Natural killer cell treated with Interleukin-12 subunit alpha and Interleukin-12 subunit beta and Interleukin-15 and Interleukin-18, amount 100 ng/mL, for 72 hours (primary cell): ENCODE measurements around the gene PLCD1. TPM values are rescaled to one million over a fixed set of nuclear protein-coding genes. Genes with fewer than 3 reads are reported as not detected.
A peak's percentile ranks its signal among the peaks of the same experiment; 100 is the strongest.

Experiments used
- ATAC-seq, 2 donors: fragments of 150-1000 bp; cut with Tn5 transposase in 1 of 2; sonication (Bioruptor Pico), chemical (Tn5 transposase) in 1 of 2; 2 replicates each; pipeline ENCODE4 v1.10.0; 2021
- DNase-seq: peaks from one replicate; pipeline ENCODE4 v3.0.0; 2022; ENCODE audit warnings: low spot score
- H3K27ac Mint-ChIP-seq, 2 donors: 1 replicate in 1 of 2; 2 replicates in 1 of 2; pipeline ENCODE4 v1.8.0; 2022; ENCODE audit warnings: mixed read lengths in 2 of 2, mild to moderate bottlenecking in 1 of 2, moderate library complexity in 1 of 2
- H3K27me3 Mint-ChIP-seq, 2 donors: 1 replicate in 1 of 2; 2 replicates in 1 of 2; pipeline ENCODE4 v1.8.0; 2022; ENCODE audit warnings: mixed read lengths in 2 of 2
- H3K36me3 Mint-ChIP-seq: one replicate; pipeline ENCODE4 v1.8.0; 2022; ENCODE audit warnings: mixed read lengths
- H3K4me1 Mint-ChIP-seq, 2 donors: 1 replicate in 1 of 2; 2 replicates in 1 of 2; pipeline ENCODE4 v1.8.0; 2022; ENCODE audit warnings: low read depth in 2 of 2, mixed read lengths in 2 of 2, mild to moderate bottlenecking in 1 of 2
- H3K4me3 Mint-ChIP-seq: one replicate; pipeline ENCODE4 v1.8.0; 2022; ENCODE audit warnings: mixed read lengths
- H3K9me3 Mint-ChIP-seq: 2 replicates; pipeline ENCODE4 v1.8.0; 2022; ENCODE audit warnings: mixed read lengths
- total RNA-seq, 2 donors: library from RNA; stranded (reverse); gene quantifications; one replicate each; pipeline ENCODE4 v1.2.3, GENCODE V29; 2022

PLCD1 gene
- total RNA-seq, 2 donors from 2014 or later = 5.8 to 7.7 TPM

DNA sequence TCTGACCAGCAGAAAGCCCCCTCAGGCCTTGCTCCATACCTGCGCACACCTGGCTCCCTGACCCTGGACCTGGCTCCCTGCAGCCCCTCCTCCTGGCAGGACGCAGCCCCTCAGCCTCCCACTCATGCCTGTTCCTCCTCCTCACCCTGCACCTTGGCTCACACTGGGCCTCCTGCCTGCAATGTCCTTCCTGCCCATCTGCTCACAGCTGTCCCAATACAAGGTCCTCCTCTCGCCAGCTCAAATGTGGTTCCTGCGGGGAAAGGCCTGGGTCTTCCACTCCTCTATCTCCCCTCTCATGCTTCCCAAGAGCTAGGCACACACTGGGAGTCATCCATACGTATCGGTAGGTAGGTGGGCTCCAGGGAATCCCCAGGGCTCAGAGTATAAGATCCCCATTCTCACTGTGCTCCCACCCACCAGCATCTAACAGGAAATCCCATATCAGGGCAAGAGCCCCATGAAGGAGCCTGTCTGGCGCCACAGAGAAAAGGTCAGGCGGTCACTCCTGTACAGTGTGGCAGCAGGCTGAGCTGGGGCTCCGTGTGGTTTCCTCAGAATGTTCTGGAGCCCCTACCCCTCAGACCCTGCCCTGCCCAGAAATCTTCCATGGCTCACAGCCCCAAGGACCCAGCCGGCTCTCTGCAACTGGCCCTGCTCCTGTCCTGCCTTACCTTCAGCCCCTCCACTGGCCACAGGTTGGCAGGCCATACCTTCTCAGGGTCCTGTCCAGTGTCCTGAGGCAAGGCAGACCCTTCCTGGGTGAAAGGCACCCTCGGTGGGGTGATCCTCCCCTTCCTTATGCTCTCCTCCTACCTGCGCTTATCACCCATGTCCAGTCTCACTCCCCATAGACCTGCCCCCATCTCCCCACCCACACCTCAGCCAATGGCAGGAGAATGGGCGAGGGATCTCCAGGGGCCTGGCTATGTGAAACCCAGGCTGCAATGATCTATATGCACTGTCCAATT lies 10.9 kb downstream of the PLCD1 start:
- Mint-ChIP-seq H3K36me3 (peaks cover 7% of the 10 kb centered on the region), H3K4me1 (peaks cover 12 to 15% of the 10 kb centered on the region in 2 donors), H3K27ac (no peak overlapping the region), H3K9me3 (no peaks in the 10 kb centered on the region), H3K4me3 (no peak overlapping the region), H3K27me3 (no peaks in the 10 kb centered on the region)
- no peak for ATAC-seq
- peak; percentile 58 for DNase-seq

DNA sequence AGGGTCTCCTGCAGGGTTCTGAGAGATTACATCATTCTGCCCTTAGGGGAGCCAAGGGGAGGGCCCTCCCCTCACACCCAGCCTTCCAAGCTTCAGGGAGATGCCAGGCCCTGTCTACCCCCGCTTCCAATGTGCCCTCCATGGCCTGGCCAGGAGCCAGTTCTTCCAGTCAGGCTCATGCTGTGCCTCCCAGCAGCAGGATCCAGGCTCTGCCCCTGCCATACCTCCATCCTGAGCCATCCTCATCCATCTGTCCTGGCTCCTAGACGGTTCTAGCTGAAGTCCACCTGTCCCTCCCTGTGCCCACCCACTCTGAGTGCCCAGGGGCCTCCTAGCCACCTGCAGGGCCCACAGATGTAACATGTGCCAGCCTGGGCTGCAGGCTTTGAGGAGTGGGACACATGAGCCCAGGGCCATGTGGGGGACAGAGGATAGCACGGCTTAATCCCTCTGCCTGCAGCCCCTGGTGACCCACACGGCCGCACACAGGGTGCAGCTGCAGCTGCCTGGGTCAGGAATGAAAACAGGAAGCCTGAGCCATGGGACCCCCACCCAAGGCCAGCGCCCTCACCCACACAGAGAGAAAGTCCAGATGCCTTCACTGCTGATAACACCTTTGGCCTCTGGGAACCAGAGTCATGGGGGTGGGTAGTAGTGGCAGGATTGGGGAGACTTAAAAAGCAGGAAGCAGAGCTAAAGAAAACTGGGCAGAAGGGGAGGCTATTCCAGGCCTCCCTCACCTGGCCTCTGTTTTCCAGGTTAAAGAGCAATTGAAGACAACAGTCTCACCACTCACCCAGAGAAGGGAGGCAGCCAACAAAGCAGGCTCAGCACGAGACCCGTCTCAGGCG lies 11.8 kb downstream of the PLCD1 start:
- H3K36me3 Mint-ChIP-seq = peaks cover 7% of the 10 kb centered on the region
- H3K4me3 Mint-ChIP-seq = no peak overlapping the region
- H3K9me3 Mint-ChIP-seq = no peaks in the 10 kb centered on the region
- peaks cover 6 to 8% of the 10 kb centered on the region in 2 donors for H3K4me1 Mint-ChIP-seq
- DNase-seq (peak; percentile 58), ATAC-seq (peak in 1 of 2 donors; percentile 4)
- no peaks in the 10 kb centered on the region for H3K27me3 Mint-ChIP-seq
- no peak overlapping the region for H3K27ac Mint-ChIP-seq

DNA sequence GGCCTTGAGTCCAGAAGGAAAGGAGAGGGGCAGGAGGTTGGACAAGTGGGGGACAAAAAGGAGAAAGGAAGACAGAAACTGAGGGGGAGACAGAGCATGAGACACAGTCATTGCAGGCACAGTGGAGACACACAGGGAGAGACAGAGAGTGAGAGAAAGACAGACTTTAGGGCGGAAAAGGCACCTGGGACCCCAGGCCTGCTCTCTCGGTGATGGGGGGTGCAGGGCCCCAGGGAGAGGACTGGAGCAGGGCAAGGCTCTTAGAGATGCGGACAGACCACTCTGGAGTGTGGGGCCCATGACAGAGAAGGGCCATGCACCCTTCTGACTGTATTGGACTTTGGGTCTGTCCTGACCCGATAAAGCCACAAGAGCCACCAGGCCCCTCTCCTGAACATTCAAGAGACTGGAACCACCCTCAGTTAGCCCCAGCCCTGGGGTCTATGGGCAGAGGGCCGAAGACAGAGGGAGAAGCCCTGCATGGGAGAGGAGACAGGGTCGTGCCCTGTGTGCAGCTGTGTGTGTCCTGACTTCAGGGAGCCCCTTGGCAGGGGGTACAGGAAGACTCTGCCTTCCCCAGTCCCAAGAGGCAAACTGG lies 12.5 kb downstream of the PLCD1 start:
- Mint-ChIP-seq H3K4me3 (no peak overlapping the region), H3K27me3 (no peaks in the 10 kb centered on the region), H3K27ac (no peak overlapping the region), H3K36me3 (peaks cover 7% of the 10 kb centered on the region), H3K9me3 (no peaks in the 10 kb centered on the region), H3K4me1 (peaks cover 6 to 8% of the 10 kb centered on the region in 2 donors)
- DNase-seq = peak; percentile 45
- peak in 1 of 2 donors; percentile 2 for ATAC-seq

DNA sequence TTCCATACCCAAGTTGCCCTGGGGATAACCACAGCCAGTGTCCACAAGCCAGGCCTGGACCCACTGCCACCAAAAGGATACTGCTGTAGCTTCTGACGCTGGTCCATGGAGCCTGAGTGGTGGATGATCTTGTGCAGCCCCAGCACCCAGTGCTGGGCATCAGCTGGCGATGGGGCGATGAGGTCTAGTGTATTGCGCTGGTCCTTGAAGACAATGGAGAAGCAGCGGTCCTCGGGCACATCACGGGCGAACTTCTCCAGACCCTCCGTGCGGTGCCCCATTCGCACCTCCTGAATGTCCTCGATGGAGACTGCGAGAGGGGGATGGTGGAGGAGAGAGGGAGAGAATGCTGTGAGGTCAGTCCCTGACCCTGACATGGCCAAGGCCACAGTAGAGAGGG lies 13.0 kb downstream of the PLCD1 start:
- DNase-seq (peak; percentile 25), ATAC-seq (no peak)
- no peaks in the 10 kb centered on the region for H3K27me3 Mint-ChIP-seq
- H3K4me3 Mint-ChIP-seq = no peak overlapping the region
- H3K27ac Mint-ChIP-seq = no peak overlapping the region
- H3K9me3 Mint-ChIP-seq = no peaks in the 10 kb centered on the region
- peaks cover 7% of the 10 kb centered on the region for H3K36me3 Mint-ChIP-seq
- H3K4me1 Mint-ChIP-seq = peaks cover 6 to 8% of the 10 kb centered on the region in 2 donors

DNA sequence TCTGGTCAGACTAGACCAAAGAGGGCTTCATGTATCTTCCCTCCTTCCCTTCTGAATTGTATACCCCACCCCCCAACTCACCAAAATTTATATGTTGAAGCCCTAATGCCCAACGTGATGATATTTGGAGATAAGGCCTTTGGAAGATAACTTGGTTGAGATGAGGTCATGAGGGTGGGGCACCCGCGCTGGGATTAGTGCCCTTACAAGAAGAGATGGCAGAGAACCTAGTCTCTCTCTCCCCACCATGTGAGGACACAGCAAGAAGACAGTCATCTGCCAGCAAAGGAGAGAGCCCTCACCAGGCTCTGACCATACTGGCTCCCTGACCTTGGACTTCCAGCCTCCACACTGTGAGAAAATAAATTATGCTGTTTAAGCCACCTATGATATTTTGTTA lies 13.5 kb downstream of the PLCD1 start:
- no peaks in the 10 kb centered on the region for H3K27me3 Mint-ChIP-seq
- H3K4me3 Mint-ChIP-seq = no peak overlapping the region
- H3K9me3 Mint-ChIP-seq = no peaks in the 10 kb centered on the region
- peaks cover 6 to 8% of the 10 kb centered on the region in 2 donors for H3K4me1 Mint-ChIP-seq
- no peak for ATAC-seq
- DNase-seq = no peak
- H3K27ac Mint-ChIP-seq = no peak overlapping the region
- peaks cover 7% of the 10 kb centered on the region for H3K36me3 Mint-ChIP-seq

DNA sequence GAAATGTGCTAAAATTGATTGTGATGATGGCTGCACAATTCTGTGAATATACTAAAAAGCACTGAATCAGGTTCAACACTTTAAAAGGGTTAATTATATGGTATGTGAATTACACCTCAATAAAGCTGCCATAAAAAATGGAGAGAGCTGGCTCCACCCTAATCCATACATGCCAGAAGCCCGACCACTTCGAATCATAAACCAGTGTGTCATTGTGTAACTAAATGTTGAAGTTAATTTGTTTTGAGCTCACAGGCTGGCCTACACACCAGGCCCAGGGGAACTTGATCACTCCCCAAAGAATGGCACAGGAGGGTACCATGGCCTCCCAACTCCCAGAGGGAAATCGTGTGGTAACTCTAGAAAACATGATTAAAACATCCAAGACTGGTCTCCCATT lies 14.0 kb downstream of the PLCD1 start:
- DNase-seq (no peak), ATAC-seq (no peak)
- Mint-ChIP-seq H3K4me3 (no peak overlapping the region), H3K27ac (no peak overlapping the region), H3K27me3 (no peaks in the 10 kb centered on the region), H3K9me3 (no peaks in the 10 kb centered on the region), H3K4me1 (peaks cover 5 to 6% of the 10 kb centered on the region in 2 donors), H3K36me3 (peaks cover 7% of the 10 kb centered on the region)

DNA sequence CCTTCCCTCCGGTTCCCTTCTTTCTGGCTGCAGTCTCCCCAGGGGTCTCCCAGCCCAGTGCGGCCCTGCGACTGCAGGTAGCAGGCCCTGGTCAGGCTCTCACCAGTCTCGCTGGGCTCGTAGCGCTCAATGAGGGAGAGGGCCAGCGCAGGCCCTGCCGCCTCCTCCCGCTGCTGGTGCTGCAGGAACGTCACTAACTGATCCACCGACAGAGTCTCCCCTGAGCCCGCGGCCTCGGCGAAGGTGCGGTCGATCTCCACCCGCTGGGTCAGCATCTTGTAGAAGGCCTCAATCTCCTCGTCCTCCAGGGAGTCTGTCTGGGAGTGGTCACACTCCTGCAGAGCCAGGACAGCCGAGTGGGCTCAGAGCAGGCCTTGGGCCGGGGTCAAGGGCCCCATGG lies 18.3 kb downstream of the PLCD1 start:
- H3K9me3 Mint-ChIP-seq = no peaks in the 10 kb centered on the region
- H3K27me3 Mint-ChIP-seq = no peaks in the 10 kb centered on the region
- H3K4me1 Mint-ChIP-seq = no peaks in the 10 kb centered on the region
- DNase-seq (peak; percentile 55), ATAC-seq (no peak)
- H3K27ac Mint-ChIP-seq = no peak overlapping the region
- H3K36me3 Mint-ChIP-seq = peaks cover 7% of the 10 kb centered on the region
- no peak overlapping the region for H3K4me3 Mint-ChIP-seq

DNA sequence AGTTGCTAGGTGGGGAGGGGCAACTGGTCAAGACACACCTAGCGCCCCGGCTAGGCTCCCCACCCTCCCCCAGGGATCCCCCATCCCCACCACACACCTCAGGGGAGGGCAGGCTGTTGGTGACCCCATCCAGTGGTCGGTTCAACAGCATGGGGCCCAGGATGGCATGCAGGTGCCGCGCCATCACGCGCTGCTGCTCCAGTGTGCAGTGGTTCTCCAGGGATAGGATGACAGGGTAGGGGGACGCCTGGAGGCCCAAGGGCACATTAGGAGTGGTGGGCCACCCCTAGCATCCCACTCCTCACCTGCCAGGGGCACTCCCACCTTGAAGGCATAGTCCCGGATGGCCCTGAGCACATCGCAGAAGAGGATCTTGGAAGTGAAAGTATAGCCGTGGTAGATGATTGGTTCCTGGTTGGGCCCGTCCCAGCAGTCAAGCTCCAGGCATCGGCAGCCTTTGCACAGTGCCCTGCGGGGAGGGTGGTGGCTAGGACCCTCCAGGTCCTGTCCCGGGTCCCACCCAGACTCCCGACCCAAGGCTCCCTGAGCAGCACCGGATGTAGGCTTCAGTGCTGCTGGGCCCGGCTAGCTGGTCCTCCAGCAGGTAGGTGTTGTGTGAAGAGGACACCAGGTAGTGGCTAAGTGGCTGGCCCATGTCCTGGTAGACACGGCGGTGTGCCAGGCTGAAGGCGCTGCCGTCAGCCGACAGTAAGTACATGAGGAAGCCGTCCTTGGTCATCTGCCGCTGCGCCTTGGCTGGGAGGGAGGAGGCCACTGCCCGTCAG lies 19.4 kb downstream of the PLCD1 start:
- ATAC-seq (no peak), DNase-seq (no peak)
- H3K27ac Mint-ChIP-seq = no peak overlapping the region
- peaks cover 3% of the 10 kb centered on the region for H3K36me3 Mint-ChIP-seq
- H3K9me3 Mint-ChIP-seq = no peaks in the 10 kb centered on the region
- no peak overlapping the region for H3K4me3 Mint-ChIP-seq
- H3K4me1 Mint-ChIP-seq = peaks cover 0 to 2% of the 10 kb centered on the region in 2 donors
- H3K27me3 Mint-ChIP-seq = no peaks in the 10 kb centered on the region

DNA sequence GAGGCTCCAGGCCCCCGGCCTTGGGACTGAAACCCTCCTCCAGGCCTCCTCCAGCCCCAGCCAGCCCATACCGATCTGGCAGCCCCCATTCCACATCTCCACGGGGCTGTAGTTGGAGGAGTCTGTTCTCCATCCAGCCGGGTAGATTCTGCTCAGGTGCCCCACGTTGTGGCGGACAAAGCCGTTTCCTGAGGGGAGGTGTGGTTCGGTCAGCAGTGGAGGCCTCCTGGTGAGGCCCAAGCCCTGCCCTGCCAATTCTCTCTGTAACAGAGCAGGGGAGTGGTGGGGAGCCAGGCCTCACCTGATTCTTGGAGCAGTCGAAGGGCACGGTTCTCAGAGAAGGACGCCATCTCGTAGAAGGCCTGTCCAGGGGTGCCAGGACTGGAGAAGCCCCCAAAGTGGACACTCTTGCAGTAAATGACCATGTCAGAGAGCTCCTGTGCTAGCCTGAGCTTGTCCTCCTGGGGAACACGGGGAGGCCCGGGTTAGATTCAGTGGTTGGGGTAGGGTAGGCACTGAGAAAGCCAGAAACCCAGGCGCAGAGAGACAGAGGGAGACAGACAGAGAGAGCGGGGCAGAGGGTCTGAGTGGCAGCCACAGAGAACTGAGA lies 20.4 kb downstream of the PLCD1 start:
- peaks cover 9 to 11% of the 10 kb centered on the region in 2 donors for H3K4me1 Mint-ChIP-seq
- H3K27me3 Mint-ChIP-seq = no peaks in the 10 kb centered on the region
- peak overlapping the region in 1 of 2 donors; percentile 25 for H3K27ac Mint-ChIP-seq
- ATAC-seq (no peak), DNase-seq (no peak)
- H3K9me3 Mint-ChIP-seq = no peaks in the 10 kb centered on the region
- no peaks in the 10 kb centered on the region for H3K36me3 Mint-ChIP-seq
- H3K4me3 Mint-ChIP-seq = no peak overlapping the region

DNA sequence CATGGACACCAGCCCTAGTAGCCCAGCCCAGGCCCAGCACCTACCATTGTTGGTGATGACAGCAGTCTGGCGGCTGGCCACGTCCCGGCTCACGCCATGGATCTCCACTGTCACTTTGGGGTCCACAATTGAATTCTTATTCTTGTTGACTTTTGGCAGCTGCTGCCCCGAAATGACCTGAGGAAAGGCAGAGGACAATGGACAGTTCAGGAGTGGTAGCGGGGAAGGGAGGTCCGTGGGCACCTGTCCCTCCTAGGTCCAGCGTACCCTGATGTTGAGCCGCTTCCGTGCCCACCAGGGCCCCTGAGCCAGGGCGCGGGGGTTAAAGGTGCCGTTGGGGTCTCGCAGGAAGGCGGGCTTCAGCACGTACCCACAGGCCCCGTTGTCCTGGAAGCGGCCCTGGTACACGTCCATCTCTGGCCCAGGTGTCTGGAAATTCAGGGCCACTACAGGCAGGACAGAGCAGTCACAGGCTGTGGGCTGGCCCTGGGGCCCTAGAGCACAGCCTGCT lies 21.2 kb downstream of the PLCD1 start:
- no peaks in the 10 kb centered on the region for H3K9me3 Mint-ChIP-seq
- H3K36me3 Mint-ChIP-seq = no peaks in the 10 kb centered on the region
- H3K27ac Mint-ChIP-seq = no peak overlapping the region
- no peaks in the 10 kb centered on the region for H3K27me3 Mint-ChIP-seq
- H3K4me3 Mint-ChIP-seq = no peak overlapping the region
- peaks cover 9 to 15% of the 10 kb centered on the region in 2 donors for H3K4me1 Mint-ChIP-seq
- DNase-seq = no peak
- no peak for ATAC-seq

DNA sequence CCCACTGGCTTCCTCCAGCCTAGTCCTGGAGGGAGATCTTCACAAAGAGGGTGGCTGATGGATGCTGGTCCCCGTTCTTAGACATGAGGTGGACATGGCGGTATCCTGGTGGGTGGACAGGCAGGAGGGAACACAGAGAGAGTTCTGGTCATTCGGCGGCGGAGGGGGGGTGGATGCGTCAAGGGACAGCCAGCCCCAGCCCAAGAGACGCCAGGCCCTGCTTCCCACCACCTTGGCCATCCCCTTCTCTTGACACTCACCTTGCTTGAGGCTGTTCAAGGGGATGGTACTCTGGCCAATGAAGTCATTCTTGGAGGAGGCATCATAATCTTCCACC lies 21.7 kb downstream of the PLCD1 start:
- ATAC-seq = no peak
- H3K27ac Mint-ChIP-seq = no peak overlapping the region

DNA sequence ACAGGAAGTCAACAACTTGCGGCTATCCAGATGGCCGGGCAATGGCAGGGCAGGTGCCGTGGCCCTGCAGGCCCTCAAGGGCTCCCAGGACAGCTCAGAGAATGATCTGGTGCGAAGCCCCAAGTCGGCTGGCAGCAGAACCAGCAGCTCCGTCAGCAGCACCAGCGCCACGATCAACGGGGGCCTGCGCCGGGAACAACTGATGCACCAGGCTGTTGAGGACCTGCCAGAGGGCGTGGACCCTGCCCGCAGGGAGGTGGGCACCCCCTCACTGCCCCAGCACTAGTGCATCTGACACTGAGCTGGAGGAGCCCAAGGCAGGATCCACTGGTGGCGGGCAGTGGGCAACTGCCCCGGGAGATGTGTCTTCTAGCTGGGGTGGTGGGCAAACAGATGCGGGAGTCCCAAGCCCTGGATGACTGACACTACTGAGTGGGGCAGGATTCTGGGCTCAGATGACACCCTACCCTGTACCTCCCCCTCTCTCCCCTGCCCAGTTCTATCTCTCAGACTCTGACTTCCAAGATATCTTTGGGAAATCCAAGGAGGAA lies 22.9 kb downstream of the PLCD1 start:
- DNase-seq (no peak), ATAC-seq (no peak)
- H3K4me3 Mint-ChIP-seq = no peak overlapping the region
- no peak overlapping the region for H3K27ac Mint-ChIP-seq
- no peaks in the 10 kb centered on the region for H3K9me3 Mint-ChIP-seq
- no peaks in the 10 kb centered on the region for H3K36me3 Mint-ChIP-seq
- H3K27me3 Mint-ChIP-seq = no peaks in the 10 kb centered on the region
- H3K4me1 Mint-ChIP-seq = peaks cover 12 to 20% of the 10 kb centered on the region in 2 donors

More for the DNA sequence above, 21.7 kb downstream of the PLCD1 start:
- peaks cover 12 to 20% of the 10 kb centered on the region in 2 donors for H3K4me1 Mint-ChIP-seq
- no peak for DNase-seq
- no peaks in the 10 kb centered on the region for H3K36me3 Mint-ChIP-seq
- no peaks in the 10 kb centered on the region for H3K27me3 Mint-ChIP-seq
- H3K4me3 Mint-ChIP-seq = no peak overlapping the region
- H3K9me3 Mint-ChIP-seq = no peaks in the 10 kb centered on the region
